Thymus (tissue), 11 donors: ENCODE measurements around the gene SAMD4B. TPM values are rescaled to one million over a fixed set of nuclear protein-coding genes. Genes with fewer than 3 reads are reported as not detected.

Experiments used
- DNase-seq, 9 donors: peaks; one replicate each; pipeline ENCODE4 v3.0.0-alpha.2; 2013; ENCODE audit warnings: low spot score in 9 of 9, low read depth in 6 of 9, missing footprints in 1 of 9
- H3K27ac ChIP-seq, 2 donors: one replicate each; pipeline ENCODE4 v1.5.1; 2013; ENCODE audit warnings: control low read depth in 1 of 2, low read depth in 1 of 2, low read length in 1 of 2, mild to moderate bottlenecking in 1 of 2, moderate library complexity in 1 of 2
- H3K27me3 ChIP-seq, 2 donors: one replicate each; pipeline ENCODE4 v1.5.1; 2013; ENCODE audit warnings: low read length in 1 of 2; ENCODE audit not compliant: control insufficient read depth in 2 of 2, insufficient read depth in 1 of 2
- H3K36me3 ChIP-seq, 2 donors: one replicate each; pipeline ENCODE4 v1.5.1; 2013; ENCODE audit warnings: low read length in 1 of 2, mild to moderate bottlenecking in 1 of 2, moderate library complexity in 1 of 2; ENCODE audit not compliant: control insufficient read depth in 2 of 2, insufficient read depth in 2 of 2
- H3K4me1 ChIP-seq, 2 donors: one replicate each; pipeline ENCODE4 v1.5.1; 2013; ENCODE audit warnings: low read length in 2 of 2; ENCODE audit not compliant: control insufficient read depth in 2 of 2, insufficient read depth in 2 of 2
- H3K4me3 ChIP-seq, 2 donors: one replicate each; pipeline ENCODE4 v1.5.1; 2013; ENCODE audit warnings: low read length in 2 of 2, control low read depth in 1 of 2, mild to moderate bottlenecking in 1 of 2
- H3K9me3 ChIP-seq, 2 donors: one replicate each; pipeline ENCODE4 v1.5.1; 2013; ENCODE audit warnings: low read length in 1 of 2, mild to moderate bottlenecking in 1 of 2; ENCODE audit not compliant: control insufficient read depth in 2 of 2, insufficient read depth in 1 of 2
- WGBS: extraction: QIAGEN DNeasy Blood & Tissue Kit; methylation state at CpG from one replicate; pipeline ENCODE4 v1.1.7; 2013; 5-methylcytosine and 5-hydroxymethylcytosine counted together
- polyA plus RNA-seq: library from polyadenylated mRNA; stranded (reverse); fragments of 200-250 nt; gene quantifications from one replicate; pipeline ENCODE4 v1.2.3, GENCODE V29; 2013
- total RNA-seq: library from RNA; stranded (reverse); fragments of 120-200 nt; gene quantifications from one replicate; pipeline ENCODE4 v1.2.4, GENCODE V29; 2013
- donor health status: healthy.

Gene SAMD4B
- total and polyA plus RNA-seq, 2 donors, result 11.7 to 64.9 TPM

GRCh38 chr19:39380521-39381502, 38.6 kb downstream of the SAMD4B start:
- Histone ChIP-seq H3K9me3 (no peaks in the 10 kb centered on the region), H3K27me3 (no peaks in the 10 kb centered on the region), H3K36me3 (peaks cover 87 to 95% of the 10 kb centered on the region in 2 donors), H3K4me1 (no peaks in the 10 kb centered on the region), H3K27ac (no peak overlapping the region), H3K4me3 (no peak overlapping the region)
- 98% methylated on average over 17 of the region's 17 CpGs for WGBS
- DNase-seq, result no peak

DNA sequence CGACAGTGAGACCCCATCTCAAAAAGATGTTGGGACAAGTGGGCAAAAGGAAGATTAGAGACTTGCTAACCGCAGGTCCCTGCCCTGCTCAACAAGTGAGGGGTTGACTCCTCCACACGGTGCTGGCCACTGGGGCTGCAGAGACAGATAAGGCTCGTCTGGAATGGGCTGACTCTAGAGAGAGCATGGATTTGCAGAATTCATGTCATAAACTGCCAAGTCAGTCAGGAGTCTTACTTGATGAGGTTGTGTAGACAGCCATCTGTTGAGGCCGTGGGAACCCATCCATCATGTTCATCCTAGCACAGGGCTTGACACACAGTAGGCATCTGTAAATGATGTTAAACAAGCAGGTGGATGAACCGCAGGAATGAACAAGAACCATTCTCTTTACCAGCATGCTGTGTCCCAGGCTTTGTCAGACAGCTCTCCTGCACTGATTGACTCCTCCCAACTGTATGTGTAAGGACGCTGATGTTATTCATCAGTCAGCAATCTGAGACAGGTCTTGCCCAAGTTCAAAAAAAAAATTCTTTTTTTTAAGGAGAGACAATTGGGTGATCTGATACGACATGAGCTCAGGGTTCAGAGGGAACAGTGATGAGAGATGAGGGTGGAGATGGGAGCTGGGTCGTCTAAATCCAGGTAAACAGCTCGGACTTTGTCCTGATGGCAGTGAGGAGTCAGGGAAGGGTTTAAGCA, 39.8 kb downstream of the SAMD4B start:
- Histone ChIP-seq H3K36me3 (peaks cover 87 to 95% of the 10 kb centered on the region in 2 donors), H3K4me1 (no peaks in the 10 kb centered on the region), H3K9me3 (no peaks in the 10 kb centered on the region), H3K27me3 (no peaks in the 10 kb centered on the region), H3K4me3 (no peak overlapping the region), H3K27ac (no peak overlapping the region)
- no peak for DNase-seq
- 95% methylated on average over 10 of the region's 10 CpGs for whole genome bisulfite sequencing

- H3K27ac ChIP-seq, result no peak overlapping the region
- H3K9me3 ChIP-seq, result no peaks in the 10 kb centered on the region
- H3K36me3 ChIP-seq, result peaks cover 86 to 92% of the 10 kb centered on the region in 2 donors
- H3K4me3 ChIP-seq, result no peak overlapping the region
- no peak for DNase-seq
- WGBS, result 94% methylated on average over 18 of the region's 18 CpGs
- no peaks in the 10 kb centered on the region for H3K4me1 ChIP-seq
- H3K27me3 ChIP-seq, result no peaks in the 10 kb centered on the region
Measured at GRCh38 chr19:39382991-39383828, 41.0 kb downstream of the SAMD4B start.

DNA sequence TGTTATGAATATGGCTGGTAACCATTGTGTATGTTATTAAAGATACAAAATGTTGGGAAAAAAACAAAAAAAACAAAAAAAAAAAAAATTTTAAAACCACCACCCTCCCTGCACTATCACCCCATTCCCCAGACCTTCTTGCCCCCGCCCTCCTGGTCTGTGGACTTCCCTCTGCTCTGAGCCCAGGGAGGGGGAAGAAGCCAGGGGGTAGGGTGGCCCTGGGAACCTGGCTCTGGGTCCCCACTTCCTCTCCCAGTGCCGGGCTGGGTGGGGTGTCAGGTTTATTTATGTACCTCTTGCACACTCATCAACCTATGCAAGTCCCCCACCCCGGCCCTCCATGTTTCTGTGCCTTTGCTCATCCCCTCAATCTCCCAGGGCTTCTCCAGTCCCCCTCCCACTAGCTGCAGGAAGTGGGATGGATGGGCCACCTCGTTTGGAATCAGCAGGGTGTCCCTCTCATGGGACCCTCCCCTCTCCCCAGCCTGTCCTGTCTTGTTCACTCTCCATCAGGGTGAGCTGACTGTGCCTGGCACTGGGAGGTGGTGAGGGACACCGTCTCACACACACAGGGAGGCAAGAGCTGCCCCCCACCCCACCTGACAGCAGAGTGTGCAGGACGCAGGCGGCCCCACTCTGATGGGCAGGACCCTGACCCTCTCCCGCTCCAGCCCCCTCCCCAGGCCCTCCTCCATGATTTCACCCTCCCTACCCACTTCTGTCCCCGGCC, 42.8 kb downstream of the SAMD4B start:
- H3K36me3 ChIP-seq, result peaks cover 87 to 88% of the 10 kb centered on the region in 2 donors
- no peak for DNase-seq
- no peaks in the 10 kb centered on the region for H3K27me3 ChIP-seq
- no peaks in the 10 kb centered on the region for H3K9me3 ChIP-seq
- H3K4me3 ChIP-seq, result no peak overlapping the region
- 82% methylated on average over 9 of the region's 9 CpGs for WGBS
- peaks cover 5 to 6% of the 10 kb centered on the region in 2 donors for H3K4me1 ChIP-seq
- no peak overlapping the region for H3K27ac ChIP-seq

GRCh38 chr19:39385629-39386411, 43.6 kb downstream of the SAMD4B start:
- Histone ChIP-seq H3K27ac (no peak overlapping the region), H3K4me1 (peaks cover 10 to 11% of the 10 kb centered on the region in 2 donors), H3K27me3 (no peaks in the 10 kb centered on the region), H3K4me3 (no peak overlapping the region), H3K36me3 (peaks cover 79 to 80% of the 10 kb centered on the region in 2 donors), H3K9me3 (no peaks in the 10 kb centered on the region)
- no peak for DNase-seq
- 96% methylated on average over 20 of the region's 20 CpGs for WGBS

GRCh38 chr19:39386557-39386956, 44.3 kb downstream of the SAMD4B start:
- H3K27me3 ChIP-seq, result no peaks in the 10 kb centered on the region
- no peak for DNase-seq
- peaks cover 10 to 11% of the 10 kb centered on the region in 2 donors for H3K4me1 ChIP-seq
- WGBS, result 98% methylated on average over 7 of the region's 7 CpGs
- H3K27ac ChIP-seq, result no peak overlapping the region
- H3K9me3 ChIP-seq, result no peaks in the 10 kb centered on the region
- no peak overlapping the region for H3K4me3 ChIP-seq
- peaks cover 72 to 73% of the 10 kb centered on the region in 2 donors for H3K36me3 ChIP-seq

- Histone ChIP-seq H3K36me3 (peaks cover 57 to 60% of the 10 kb centered on the region in 2 donors), H3K27me3 (no peaks in the 10 kb centered on the region), H3K4me1 (peaks cover 18 to 23% of the 10 kb centered on the region in 2 donors), H3K9me3 (no peaks in the 10 kb centered on the region), H3K27ac (no peak overlapping the region), H3K4me3 (no peak overlapping the region)
- 97% methylated on average over 5 of the region's 5 CpGs for WGBS
- no peak for DNase-seq
Measured at GRCh38 chr19:39388657-39389056, 46.4 kb downstream of the SAMD4B start.
